Mucosa of stomach (tissue), 1 donor: Measurements from ENCODE around the gene DLEU7.

Source experiments
- H3K27me3 ChIP-seq: one replicate; pipeline ENCODE4 v1.7.0; 2013; ENCODE audit warnings: mild to moderate bottlenecking, low read length; ENCODE audit not compliant: control insufficient read depth, insufficient read depth
- H3K36me3 ChIP-seq: one replicate; pipeline ENCODE4 v1.7.0; 2013; ENCODE audit warnings: low read length; ENCODE audit not compliant: control insufficient read depth, insufficient read depth
- H3K4me1 ChIP-seq: one replicate; pipeline ENCODE4 v1.7.0; 2013; ENCODE audit warnings: mild to moderate bottlenecking, low read length; ENCODE audit not compliant: control insufficient read depth, insufficient read depth
- H3K4me3 ChIP-seq: one replicate; pipeline ENCODE4 v1.7.0; 2013; ENCODE audit warnings: low read length
- H3K9ac ChIP-seq: one replicate; pipeline ENCODE4 v1.7.0; 2013; ENCODE audit warnings: mild to moderate bottlenecking, low read length, moderate library complexity
- H3K9me3 ChIP-seq: one replicate; pipeline ENCODE4 v1.7.0; 2013; ENCODE audit warnings: mild to moderate bottlenecking, low read length, moderate library complexity; ENCODE audit not compliant: control insufficient read depth
- donor health status: Pancreatic carcinoma.

Gene DLEU7

GRCh38 chr13:50840284-50840683, 3.2 kb downstream of the DLEU7 start:
- H3K36me3 ChIP-seq = no peaks in the 10 kb centered on the region
- no peaks in the 10 kb centered on the region for H3K4me1 ChIP-seq
- H3K9me3 ChIP-seq = no peaks in the 10 kb centered on the region
- H3K9ac ChIP-seq = no peak overlapping the region
- H3K4me3 ChIP-seq = no peak overlapping the region
- H3K27me3 ChIP-seq = peaks cover 25% of the 10 kb centered on the region

- no peak overlapping the region for H3K9ac ChIP-seq
- H3K9me3 ChIP-seq = no peaks in the 10 kb centered on the region
- peaks cover 25% of the 10 kb centered on the region for H3K27me3 ChIP-seq
- no peak overlapping the region for H3K4me3 ChIP-seq
- H3K4me1 ChIP-seq = no peaks in the 10 kb centered on the region
- no peaks in the 10 kb centered on the region for H3K36me3 ChIP-seq
Observed at GRCh38 chr13:50839828-50840227, 3.7 kb downstream of the DLEU7 start.

GRCh38 chr13:50838701-50839100, 4.8 kb downstream of the DLEU7 start:
- Histone ChIP-seq H3K4me3 (no peak overlapping the region), H3K9me3 (no peaks in the 10 kb centered on the region), H3K4me1 (no peaks in the 10 kb centered on the region), H3K27me3 (peaks cover 19% of the 10 kb centered on the region), H3K36me3 (no peaks in the 10 kb centered on the region), H3K9ac (no peak overlapping the region)

- Histone ChIP-seq H3K9ac (no peak overlapping the region), H3K4me1 (no peaks in the 10 kb centered on the region)
Observed at GRCh38 chr13:50838031-50838430, 5.5 kb downstream of the DLEU7 start.

GRCh38 chr13:50831512-50831911, 12.0 kb downstream of the DLEU7 start:
- H3K4me1 ChIP-seq = no peaks in the 10 kb centered on the region
- H3K27me3 ChIP-seq = no peaks in the 10 kb centered on the region
- no peaks in the 10 kb centered on the region for H3K9me3 ChIP-seq
- H3K4me3 ChIP-seq = no peak overlapping the region
- no peak overlapping the region for H3K9ac ChIP-seq
- no peaks in the 10 kb centered on the region for H3K36me3 ChIP-seq

More at GRCh38 chr13:50838031-50838430, 5.5 kb downstream of the DLEU7 start:
- Histone ChIP-seq H3K27me3 (peaks cover 12% of the 10 kb centered on the region), H3K36me3 (no peaks in the 10 kb centered on the region), H3K9me3 (no peaks in the 10 kb centered on the region), H3K4me3 (no peak overlapping the region)

GRCh38 chr13:50829896-50830295, 13.6 kb downstream of the DLEU7 start:
- Histone ChIP-seq H3K36me3 (no peaks in the 10 kb centered on the region), H3K27me3 (no peaks in the 10 kb centered on the region)

GRCh38 chr13:50829226-50829625, 14.3 kb downstream of the DLEU7 start:
- Histone ChIP-seq H3K36me3 (no peaks in the 10 kb centered on the region), H3K4me1 (no peaks in the 10 kb centered on the region), H3K9ac (no peak overlapping the region), H3K4me3 (no peak overlapping the region), H3K27me3 (no peaks in the 10 kb centered on the region), H3K9me3 (no peaks in the 10 kb centered on the region)

More at GRCh38 chr13:50829896-50830295, 13.6 kb downstream of the DLEU7 start:
- no peaks in the 10 kb centered on the region for H3K4me1 ChIP-seq
- H3K9ac ChIP-seq = no peak overlapping the region
- H3K9me3 ChIP-seq = no peaks in the 10 kb centered on the region
- no peak overlapping the region for H3K4me3 ChIP-seq

GRCh38 chr13:50826035-50826434, 17.5 kb downstream of the DLEU7 start:
- H3K4me3 ChIP-seq = no peak overlapping the region
- no peaks in the 10 kb centered on the region for H3K27me3 ChIP-seq
- H3K4me1 ChIP-seq = no peaks in the 10 kb centered on the region
- H3K9ac ChIP-seq = no peak overlapping the region
- H3K36me3 ChIP-seq = no peaks in the 10 kb centered on the region
- H3K9me3 ChIP-seq = no peaks in the 10 kb centered on the region

- no peaks in the 10 kb centered on the region for H3K9me3 ChIP-seq
- no peaks in the 10 kb centered on the region for H3K27me3 ChIP-seq
- H3K4me1 ChIP-seq = no peaks in the 10 kb centered on the region
- no peak overlapping the region for H3K4me3 ChIP-seq
- no peaks in the 10 kb centered on the region for H3K36me3 ChIP-seq
- no peak overlapping the region for H3K9ac ChIP-seq
Observed at GRCh38 chr13:50812242-50812641, 31.2 kb downstream of the DLEU7 start.

- Histone ChIP-seq H3K9me3 (no peaks in the 10 kb centered on the region), H3K9ac (no peak overlapping the region), H3K36me3 (no peaks in the 10 kb centered on the region), H3K4me3 (no peak overlapping the region), H3K27me3 (no peaks in the 10 kb centered on the region), H3K4me1 (no peaks in the 10 kb centered on the region)
Observed at GRCh38 chr13:50810998-50811397, 32.5 kb downstream of the DLEU7 start.

GRCh38 chr13:50810468-50810867, 33.0 kb downstream of the DLEU7 start:
- Histone ChIP-seq H3K4me3 (no peak overlapping the region), H3K4me1 (no peaks in the 10 kb centered on the region)

GRCh38 chr13:50809133-50810090, 34.1 kb downstream of the DLEU7 start:
- Histone ChIP-seq H3K4me1 (no peaks in the 10 kb centered on the region), H3K27me3 (no peaks in the 10 kb centered on the region), H3K9me3 (no peaks in the 10 kb centered on the region), H3K9ac (no peak overlapping the region), H3K36me3 (no peaks in the 10 kb centered on the region), H3K4me3 (no peak overlapping the region)

More at GRCh38 chr13:50810468-50810867, 33.0 kb downstream of the DLEU7 start:
- no peaks in the 10 kb centered on the region for H3K27me3 ChIP-seq
- no peak overlapping the region for H3K9ac ChIP-seq
- H3K36me3 ChIP-seq = no peaks in the 10 kb centered on the region
- no peaks in the 10 kb centered on the region for H3K9me3 ChIP-seq
